ENCODE data around the gene CA6.

CA6 gene

GRCh38 chr1:8962812-8963530 is 17.3 kb downstream of the CA6 start:
- TF ChIP-seq NFIC (IDR thresholded peaks at IDR 0.05) (peak; percentile 69), EGR1 (IDR thresholded peaks at IDR 0.05) (no peak), ZBTB7A (IDR thresholded peaks at IDR 0.05; ENCODE audit: low read depth) (no peak), EP300 (IDR thresholded peaks at IDR 0.05; ENCODE audit: borderline replicate concordance) (no peak), FOXM1 (IDR thresholded peaks at IDR 0.05; ENCODE audit: borderline replicate concordance, low read depth) (no peak), TAF1 (IDR thresholded peaks at IDR 0.05; ENCODE audit: low read depth) (no peak), TCF12 (IDR thresholded peaks at IDR 0.05; ENCODE audit: low read depth) (no peak), USF1 (IDR thresholded peaks at IDR 0.05) (no peak), CREB1 (IDR thresholded peaks at IDR 0.05; ENCODE audit: low read depth) (no peak), REST (IDR thresholded peaks at IDR 0.05; ENCODE audit: low read depth) (no peak), MAX (IDR thresholded peaks at IDR 0.05) (0 out of 2 replicates have a peak, but pooled peaks have one; percentile 15), CEBPB (IDR thresholded peaks at IDR 0.05) (no peak), TEAD4 (IDR thresholded peaks at IDR 0.05) (0 out of 2 replicates have a peak, but pooled peaks have one; percentile 21), RAD21 (IDR thresholded peaks at IDR 0.05; ENCODE audit: low read depth) (peak; percentile 50; the same call in 1 of the 2 replicates), YY1 (IDR thresholded peaks at IDR 0.05; ENCODE audit: low read depth) (no peak)

GRCh38 chr1:8963963-8964362 is 18.3 kb downstream of the CA6 start:
- TF ChIP-seq ZBTB7A (IDR thresholded peaks at IDR 0.05; ENCODE audit: low read depth) (no peak), EGR1 (IDR thresholded peaks at IDR 0.05) (no peak), TAF1 (IDR thresholded peaks at IDR 0.05; ENCODE audit: low read depth) (no peak), RAD21 (IDR thresholded peaks at IDR 0.05; ENCODE audit: low read depth) (no peak), CREB1 (IDR thresholded peaks at IDR 0.05; ENCODE audit: low read depth) (no peak), REST (IDR thresholded peaks at IDR 0.05; ENCODE audit: low read depth) (no peak), USF1 (IDR thresholded peaks at IDR 0.05) (no peak), TEAD4 (IDR thresholded peaks at IDR 0.05) (no peak), CEBPB (IDR thresholded peaks at IDR 0.05) (no peak), NFIC (IDR thresholded peaks at IDR 0.05) (no peak), EP300 (IDR thresholded peaks at IDR 0.05; ENCODE audit: borderline replicate concordance) (no peak)

- TF ChIP-seq NFIC (IDR thresholded peaks at IDR 0.05) (no peak), CREB1 (IDR thresholded peaks at IDR 0.05; ENCODE audit: low read depth) (no peak), TAF1 (IDR thresholded peaks at IDR 0.05; ENCODE audit: low read depth) (no peak), EGR1 (IDR thresholded peaks at IDR 0.05) (no peak), USF1 (IDR thresholded peaks at IDR 0.05) (no peak), TCF12 (IDR thresholded peaks at IDR 0.05; ENCODE audit: low read depth) (no peak), YY1 (IDR thresholded peaks at IDR 0.05; ENCODE audit: low read depth) (no peak), ZBTB7A (IDR thresholded peaks at IDR 0.05; ENCODE audit: low read depth) (no peak), MAX (IDR thresholded peaks at IDR 0.05) (no peak), EP300 (IDR thresholded peaks at IDR 0.05; ENCODE audit: borderline replicate concordance) (no peak), REST (IDR thresholded peaks at IDR 0.05; ENCODE audit: low read depth) (no peak)
Measured at GRCh38 chr1:8965121-8965820, 19.6 kb downstream of the CA6 start.
